K562 (cell line): ENCODE results near the gene MAN1A1. TPM values are rescaled to one million over a fixed set of nuclear protein-coding genes. Genes with fewer than 3 reads are reported as not detected.
A peak's percentile ranks its signal among the peaks of the same experiment; 100 is the strongest.

Source experiments
- ATF7 ChIP-seq: fragments of 450-650 bp; IDR thresholded peaks from 2 replicates; pipeline ENCODE4 v1.7.1; 2014; ENCODE audit warnings: mild to moderate bottlenecking, moderate library complexity
- BMI1 ChIP-seq: fragments of 150-350 bp; IDR thresholded peaks from 2 replicates; pipeline ENCODE4 v1.6.1; 2014; ENCODE audit warnings: low read length
- CBX1 ChIP-seq: sonication (generic); IDR thresholded peaks from 2 replicates; pipeline ENCODE4 v1.6.1; 2016; ENCODE audit warnings: antibody characterized with exemption, low read depth, mild to moderate bottlenecking
- EP400 ChIP-seq: fragments of 450-650 bp; IDR thresholded peaks from 2 replicates; pipeline ENCODE4 v1.6.1; 2017; ENCODE audit warnings: antibody characterized with exemption, mild to moderate bottlenecking, moderate library complexity
- ERF ChIP-seq: fragments of 450-650 bp; formaldehyde crosslinking; IDR thresholded peaks from 2 replicates; pipeline ENCODE4 v1.4.0; 2020; ENCODE audit warnings: mild to moderate bottlenecking, mixed read lengths
- KAT2B ChIP-seq: IDR thresholded peaks from one replicate; pipeline ENCODE4 v1.6.1; 2012; ENCODE audit warnings: low read depth, mild to moderate bottlenecking, control low read depth, inconsistent platforms, low read length, moderate library complexity
- NELFE ChIP-seq: IDR thresholded peaks from 2 replicates; pipeline ENCODE4 v1.6.1; 2011; ENCODE audit warnings: mild to moderate bottlenecking; ENCODE audit not compliant: insufficient read depth, insufficient read length
- SMAD2 ChIP-seq: fragments of 150-350 bp; IDR thresholded peaks from 2 replicates; pipeline ENCODE4 v1.6.1; 2014; ENCODE audit warnings: low read depth, mild to moderate bottlenecking, low read length
- SMAD3 ChIP-seq: fragments of 450-650 bp; formaldehyde crosslinking; conservative IDR thresholded peaks from 2 replicates; pipeline ENCODE4 v1.4.0; 2020; ENCODE audit warnings: mild to moderate bottlenecking
- STAT5A ChIP-seq: IDR thresholded peaks from 2 replicates; pipeline ENCODE4 v1.6.1; 2012; ENCODE audit warnings: low read length, inconsistent platforms, borderline replicate concordance
- TEAD1 ChIP-seq, 2 experiments: fragments of 450-650 bp in 1 of 2; sonication (generic) in 1 of 2; formaldehyde crosslinking; IDR thresholded peaks; 2 replicates each; pipeline versions ENCODE4 v1.4.0 to v1.8.0; 2020 to 2022; ENCODE audit warnings: mild to moderate bottlenecking in 2 of 2, missing genetic modification reagents in 1 of 2
- polyA plus RNA-seq, 8 experiments: library from polyadenylated mRNA; depleted of rRNA in 4 of 8; stranded (reverse) in 5 of 8; unstranded in 3 of 8; fragments of >200 nt; fragmentation: Nextera tagmentation in 2 of 8; fragmentation: Illumina TruSeq in 1 of 8; extraction: Ambion mirVana in 2 of 8; extraction: Trizol in 1 of 8; gene quantifications; 2 replicates each; pipeline versions ENCODE4 v1.2.1 to v1.2.3, GENCODE V29; 2011 to 2014; ENCODE audit warnings: inconsistent platforms in 1 of 8, missing spikeins in 1 of 8
- total RNA-seq, 7 experiments: library from RNA; depleted of rRNA in 6 of 7; stranded (reverse); fragments of >200 nt in 6 of 7; fragmentation: Illumina TruSeq in 2 of 7; extraction: Trizol in 2 of 7; gene quantifications; 2 replicates each; pipeline versions ENCODE4 v1.2.1 to v1.2.3, GENCODE V29; 2011 to 2021; ENCODE audit warnings: low replicate concordance in 1 of 7
- TF ChIP-seq, protein P1 (sequence below): fragments of 450-650 bp; IDR thresholded peaks from 2 replicates; pipeline ENCODE4 v1.6.1; 2017; ENCODE audit warnings: antibody characterized with exemption
- TF ChIP-seq, protein P2 (sequence below): fragments of 250-450 bp; sonication (Bioruptor Pico); IDR thresholded peaks from 2 replicates; pipeline ENCODE4 v1.5.0; 2022; ENCODE audit warnings: mild to moderate bottlenecking
- TF ChIP-seq, protein P3 (sequence below): sonication (generic); formaldehyde crosslinking; IDR thresholded peaks from 2 replicates; pipeline ENCODE4 v1.9.0; 2022; ENCODE audit warnings: mild to moderate bottlenecking, missing genetic modification reagents
- TF ChIP-seq, protein P4 (sequence below), 2 experiments: fragments of 450-650 bp; formaldehyde crosslinking in 1 of 2; IDR thresholded peaks; 2 replicates each; pipeline versions ENCODE4 v1.4.0 to v1.6.1; 2014 to 2020; ENCODE audit warnings: mild to moderate bottlenecking in 2 of 2, borderline replicate concordance in 1 of 2, low read depth in 1 of 2

MAN1A1 gene
- total and polyA plus RNA-seq, 9 of the 15 experiments (the other 6 are each of a cell fraction or from before 2014, with no cell fraction given), result 24.5 to 78.4 (median 59.7) TPM

DNA sequence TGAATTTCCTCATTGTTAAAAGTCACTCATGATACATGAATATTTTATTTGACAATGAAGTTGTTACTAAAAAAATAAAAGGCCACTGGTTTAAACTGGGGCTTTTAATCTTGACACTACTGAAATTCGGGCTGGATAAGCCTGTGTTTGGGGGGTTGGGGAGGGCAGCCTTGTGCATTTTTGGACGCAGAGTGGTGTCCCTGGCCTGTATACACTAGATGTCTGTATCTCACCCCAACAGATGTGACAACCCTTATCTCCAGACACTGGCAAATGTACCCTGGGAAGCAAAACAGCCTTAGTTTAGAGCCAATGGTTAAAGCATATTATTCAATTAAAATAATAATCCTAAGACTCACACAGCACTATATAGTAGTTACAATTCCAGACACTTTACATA is 24.8 kb downstream of the MAN1A1 start (continued):
- TF ChIP-seq, protein P1, sequence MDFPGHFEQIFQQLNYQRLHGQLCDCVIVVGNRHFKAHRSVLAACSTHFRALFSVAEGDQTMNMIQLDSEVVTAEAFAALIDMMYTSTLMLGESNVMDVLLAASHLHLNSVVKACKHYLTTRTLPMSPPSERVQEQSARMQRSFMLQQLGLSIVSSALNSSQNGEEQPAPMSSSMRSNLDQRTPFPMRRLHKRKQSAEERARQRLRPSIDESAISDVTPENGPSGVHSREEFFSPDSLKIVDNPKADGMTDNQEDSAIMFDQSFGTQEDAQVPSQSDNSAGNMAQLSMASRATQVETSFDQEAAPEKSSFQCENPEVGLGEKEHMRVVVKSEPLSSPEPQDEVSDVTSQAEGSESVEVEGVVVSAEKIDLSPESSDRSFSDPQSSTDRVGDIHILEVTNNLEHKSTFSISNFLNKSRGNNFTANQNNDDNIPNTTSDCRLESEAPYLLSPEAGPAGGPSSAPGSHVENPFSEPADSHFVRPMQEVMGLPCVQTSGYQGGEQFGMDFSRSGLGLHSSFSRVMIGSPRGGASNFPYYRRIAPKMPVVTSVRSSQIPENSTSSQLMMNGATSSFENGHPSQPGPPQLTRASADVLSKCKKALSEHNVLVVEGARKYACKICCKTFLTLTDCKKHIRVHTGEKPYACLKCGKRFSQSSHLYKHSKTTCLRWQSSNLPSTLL, result no peak
- TF ChIP-seq STAT5A (peak; percentile 95), KAT2B (no peak), BMI1 (no peak), EP400 (peak; percentile 34; the same call in 1 of the 2 replicates), ATF7 (peak; percentile 18; the same call in 1 of the 2 replicates), ERF (CRISPR knock-in tag) (no peak), TEAD1 (CRISPR knock-in tag; IDR thresholded peaks at IDR 0.05) (0 out of 4 replicates have a peak, but pooled peaks of 1 of the 2 experiments have one; percentile 47), NELFE (no peak), SMAD3 (CRISPR knock-in tag) (no peak; the same call in 1 of the 2 replicates), CBX1 (no peak), SMAD2 (no peak)
- TF ChIP-seq, protein P2, sequence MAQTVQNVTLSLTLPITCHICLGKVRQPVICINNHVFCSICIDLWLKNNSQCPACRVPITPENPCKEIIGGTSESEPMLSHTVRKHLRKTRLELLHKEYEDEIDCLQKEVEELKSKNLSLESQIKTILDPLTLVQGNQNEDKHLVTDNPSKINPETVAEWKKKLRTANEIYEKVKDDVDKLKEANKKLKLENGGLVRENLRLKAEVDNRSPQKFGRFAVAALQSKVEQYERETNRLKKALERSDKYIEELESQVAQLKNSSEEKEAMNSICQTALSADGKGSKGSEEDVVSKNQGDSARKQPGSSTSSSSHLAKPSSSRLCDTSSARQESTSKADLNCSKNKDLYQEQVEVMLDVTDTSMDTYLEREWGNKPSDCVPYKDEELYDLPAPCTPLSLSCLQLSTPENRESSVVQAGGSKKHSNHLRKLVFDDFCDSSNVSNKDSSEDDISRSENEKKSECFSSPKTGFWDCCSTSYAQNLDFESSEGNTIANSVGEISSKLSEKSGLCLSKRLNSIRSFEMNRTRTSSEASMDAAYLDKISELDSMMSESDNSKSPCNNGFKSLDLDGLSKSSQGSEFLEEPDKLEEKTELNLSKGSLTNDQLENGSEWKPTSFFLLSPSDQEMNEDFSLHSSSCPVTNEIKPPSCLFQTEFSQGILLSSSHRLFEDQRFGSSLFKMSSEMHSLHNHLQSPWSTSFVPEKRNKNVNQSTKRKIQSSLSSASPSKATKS (CRISPR knock-in tag), result no peak
- TF ChIP-seq, protein P3, sequence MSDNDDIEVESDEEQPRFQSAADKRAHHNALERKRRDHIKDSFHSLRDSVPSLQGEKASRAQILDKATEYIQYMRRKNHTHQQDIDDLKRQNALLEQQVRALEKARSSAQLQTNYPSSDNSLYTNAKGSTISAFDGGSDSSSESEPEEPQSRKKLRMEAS (CRISPR knock-in tag), result no peak
- TF ChIP-seq, protein P4, sequence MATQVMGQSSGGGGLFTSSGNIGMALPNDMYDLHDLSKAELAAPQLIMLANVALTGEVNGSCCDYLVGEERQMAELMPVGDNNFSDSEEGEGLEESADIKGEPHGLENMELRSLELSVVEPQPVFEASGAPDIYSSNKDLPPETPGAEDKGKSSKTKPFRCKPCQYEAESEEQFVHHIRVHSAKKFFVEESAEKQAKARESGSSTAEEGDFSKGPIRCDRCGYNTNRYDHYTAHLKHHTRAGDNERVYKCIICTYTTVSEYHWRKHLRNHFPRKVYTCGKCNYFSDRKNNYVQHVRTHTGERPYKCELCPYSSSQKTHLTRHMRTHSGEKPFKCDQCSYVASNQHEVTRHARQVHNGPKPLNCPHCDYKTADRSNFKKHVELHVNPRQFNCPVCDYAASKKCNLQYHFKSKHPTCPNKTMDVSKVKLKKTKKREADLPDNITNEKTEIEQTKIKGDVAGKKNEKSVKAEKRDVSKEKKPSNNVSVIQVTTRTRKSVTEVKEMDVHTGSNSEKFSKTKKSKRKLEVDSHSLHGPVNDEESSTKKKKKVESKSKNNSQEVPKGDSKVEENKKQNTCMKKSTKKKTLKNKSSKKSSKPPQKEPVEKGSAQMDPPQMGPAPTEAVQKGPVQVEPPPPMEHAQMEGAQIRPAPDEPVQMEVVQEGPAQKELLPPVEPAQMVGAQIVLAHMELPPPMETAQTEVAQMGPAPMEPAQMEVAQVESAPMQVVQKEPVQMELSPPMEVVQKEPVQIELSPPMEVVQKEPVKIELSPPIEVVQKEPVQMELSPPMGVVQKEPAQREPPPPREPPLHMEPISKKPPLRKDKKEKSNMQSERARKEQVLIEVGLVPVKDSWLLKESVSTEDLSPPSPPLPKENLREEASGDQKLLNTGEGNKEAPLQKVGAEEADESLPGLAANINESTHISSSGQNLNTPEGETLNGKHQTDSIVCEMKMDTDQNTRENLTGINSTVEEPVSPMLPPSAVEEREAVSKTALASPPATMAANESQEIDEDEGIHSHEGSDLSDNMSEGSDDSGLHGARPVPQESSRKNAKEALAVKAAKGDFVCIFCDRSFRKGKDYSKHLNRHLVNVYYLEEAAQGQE (IDR thresholded peaks at IDR 0.05; ENCODE audit: borderline replicate concordance), result peak; percentile 24
- TF ChIP-seq, protein P4 (CRISPR knock-in tag; IDR thresholded peaks at IDR 0.05; ENCODE audit: low read depth), result no peak
